ENCODE measurements around the gene DIPK2B.

Gene DIPK2B

DNA sequence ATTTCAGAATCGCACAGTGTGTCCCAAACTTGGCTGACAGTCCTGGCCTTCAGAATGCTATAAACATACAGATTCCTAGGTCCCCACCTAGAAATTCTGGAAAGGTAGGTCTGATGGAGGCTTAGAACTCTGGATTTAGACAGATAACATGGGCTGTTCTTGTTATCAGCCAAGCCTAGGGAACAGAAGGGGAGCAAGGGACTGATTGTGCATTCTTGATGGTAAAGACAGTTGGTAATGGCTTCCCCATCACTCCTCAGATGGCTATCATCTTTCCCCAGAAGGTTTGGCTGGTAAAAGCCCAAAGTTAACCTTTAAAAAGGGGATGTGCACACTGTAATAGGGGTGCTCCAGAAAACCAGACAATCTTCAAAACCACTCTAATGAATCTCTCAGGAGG, 35.7 kb downstream of the DIPK2B start:
- H3K27me3 ChIP-seq (ENCODE audit: insufficient read depth, low read length, poor library complexity): no peaks in the 10 kb centered on the region
- no peaks in the 10 kb centered on the region for H4K20me1 ChIP-seq (ENCODE audit: insufficient read depth, low read length)
- H3K79me2 ChIP-seq (ENCODE audit: insufficient read depth, low read length): no peaks in the 10 kb centered on the region
- no peak overlapping the region for H2AFZ ChIP-seq (ENCODE audit: low read depth, low read length)
- DNase-seq (no peak), ATAC-seq (ENCODE audit: insufficient read depth, low read depth) (no peak)
- H3K4me2 ChIP-seq (ENCODE audit: insufficient read depth, low read length): no peak overlapping the region
- no peak overlapping the region for H3K27ac ChIP-seq (ENCODE audit: low read length)
- no peak overlapping the region for H3K9ac ChIP-seq (ENCODE audit: low read depth, low read length)
- no peaks in the 10 kb centered on the region for H3K9me3 ChIP-seq (ENCODE audit: insufficient read depth, low read length, severe bottlenecking)
- H3K36me3 ChIP-seq (ENCODE audit: insufficient read depth, low read length): no peaks in the 10 kb centered on the region
- no peak overlapping the region for H3K4me3 ChIP-seq (ENCODE audit: low read depth in 1 of 2, low read length in 2 of 2)
- no peaks in the 10 kb centered on the region for H3K4me1 ChIP-seq (ENCODE audit: insufficient read depth, low read length)
- TF ChIP-seq, protein P1, sequence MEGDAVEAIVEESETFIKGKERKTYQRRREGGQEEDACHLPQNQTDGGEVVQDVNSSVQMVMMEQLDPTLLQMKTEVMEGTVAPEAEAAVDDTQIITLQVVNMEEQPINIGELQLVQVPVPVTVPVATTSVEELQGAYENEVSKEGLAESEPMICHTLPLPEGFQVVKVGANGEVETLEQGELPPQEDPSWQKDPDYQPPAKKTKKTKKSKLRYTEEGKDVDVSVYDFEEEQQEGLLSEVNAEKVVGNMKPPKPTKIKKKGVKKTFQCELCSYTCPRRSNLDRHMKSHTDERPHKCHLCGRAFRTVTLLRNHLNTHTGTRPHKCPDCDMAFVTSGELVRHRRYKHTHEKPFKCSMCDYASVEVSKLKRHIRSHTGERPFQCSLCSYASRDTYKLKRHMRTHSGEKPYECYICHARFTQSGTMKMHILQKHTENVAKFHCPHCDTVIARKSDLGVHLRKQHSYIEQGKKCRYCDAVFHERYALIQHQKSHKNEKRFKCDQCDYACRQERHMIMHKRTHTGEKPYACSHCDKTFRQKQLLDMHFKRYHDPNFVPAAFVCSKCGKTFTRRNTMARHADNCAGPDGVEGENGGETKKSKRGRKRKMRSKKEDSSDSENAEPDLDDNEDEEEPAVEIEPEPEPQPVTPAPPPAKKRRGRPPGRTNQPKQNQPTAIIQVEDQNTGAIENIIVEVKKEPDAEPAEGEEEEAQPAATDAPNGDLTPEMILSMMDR (IDR thresholded peaks at IDR 0.05; ENCODE audit: borderline replicate concordance, extremely low read depth, low read length, poor library complexity, severe bottlenecking): no peak
- TF ChIP-seq EZH2 (IDR thresholded peaks at IDR 0.05; ENCODE audit: borderline replicate concordance, low read depth, low read length, severe bottlenecking): no peak

DNA sequence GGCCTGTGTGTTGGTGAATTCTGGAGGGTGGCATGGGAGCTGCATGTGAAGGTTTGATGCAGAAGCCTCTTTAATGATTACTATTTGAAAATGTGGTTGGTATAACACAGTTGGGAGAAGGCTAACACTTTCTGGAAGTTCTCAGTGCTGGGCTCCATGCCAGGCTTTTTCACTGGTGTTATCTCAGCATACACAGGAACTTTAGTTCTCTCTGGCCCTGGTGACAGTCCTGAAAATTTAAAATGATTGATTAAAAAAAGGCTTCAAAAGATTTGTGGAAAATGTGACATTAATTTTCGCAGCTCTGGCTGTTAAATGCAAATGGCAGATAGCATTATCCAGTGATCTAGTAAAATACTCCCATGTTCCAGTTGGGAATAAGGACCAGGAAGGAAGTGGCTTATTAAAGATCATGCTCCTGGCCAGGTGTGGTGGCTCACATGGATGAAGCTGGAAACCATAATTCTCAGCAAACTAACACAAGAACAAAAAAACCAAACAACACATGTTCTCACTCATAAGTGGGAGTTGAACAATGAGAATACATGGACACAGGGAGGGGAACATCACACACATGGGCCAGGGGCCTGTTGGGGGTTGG, 36.6 kb downstream of the DIPK2B start:
- H3K27ac ChIP-seq (ENCODE audit: low read length): no peak overlapping the region
- H3K79me2 ChIP-seq (ENCODE audit: insufficient read depth, low read length): no peaks in the 10 kb centered on the region
- no peak overlapping the region for H3K9ac ChIP-seq (ENCODE audit: low read depth, low read length)
- DNase-seq (no peak), ATAC-seq (ENCODE audit: insufficient read depth, low read depth) (no peak)
- no peak overlapping the region for H2AFZ ChIP-seq (ENCODE audit: low read depth, low read length)
- TF ChIP-seq, protein P1 (IDR thresholded peaks at IDR 0.05; ENCODE audit: borderline replicate concordance, extremely low read depth, low read length, poor library complexity, severe bottlenecking): no peak
- no peak for TF ChIP-seq EZH2 (IDR thresholded peaks at IDR 0.05; ENCODE audit: borderline replicate concordance, low read depth, low read length, severe bottlenecking)
- no peak overlapping the region for H3K4me3 ChIP-seq (ENCODE audit: low read depth in 1 of 2, low read length in 2 of 2)
- H3K27me3 ChIP-seq (ENCODE audit: insufficient read depth, low read length, poor library complexity): no peaks in the 10 kb centered on the region
- no peaks in the 10 kb centered on the region for H3K36me3 ChIP-seq (ENCODE audit: insufficient read depth, low read length)
- no peaks in the 10 kb centered on the region for H4K20me1 ChIP-seq (ENCODE audit: insufficient read depth, low read length)
- H3K9me3 ChIP-seq (ENCODE audit: insufficient read depth, low read length, severe bottlenecking): no peaks in the 10 kb centered on the region
- H3K4me1 ChIP-seq (ENCODE audit: insufficient read depth, low read length): no peaks in the 10 kb centered on the region
- no peak overlapping the region for H3K4me2 ChIP-seq (ENCODE audit: insufficient read depth, low read length)

DNA sequence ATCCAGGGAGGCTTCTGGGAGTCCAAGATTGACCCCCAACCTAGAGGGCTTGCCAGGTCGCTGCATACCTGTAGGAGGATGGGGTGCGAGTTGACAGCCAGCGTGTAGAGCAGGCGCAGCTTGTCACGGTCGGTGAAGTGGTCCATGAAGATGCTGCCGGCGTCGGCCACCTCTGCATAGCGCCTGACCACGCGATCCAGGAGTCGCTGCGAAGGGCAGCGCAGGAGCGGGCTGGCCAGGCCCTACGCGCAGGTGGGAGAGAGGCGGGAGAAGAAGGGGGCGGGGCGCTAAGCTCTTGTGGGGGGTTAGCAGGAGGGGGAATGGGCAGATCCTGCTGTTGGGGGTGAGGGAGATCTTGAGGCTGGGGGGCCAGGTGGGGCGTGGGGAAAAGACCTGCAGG, 43.0 kb downstream of the DIPK2B start:
- H3K27ac ChIP-seq (ENCODE audit: low read length): no peak overlapping the region
- no peaks in the 10 kb centered on the region for H3K27me3 ChIP-seq (ENCODE audit: insufficient read depth, low read length, poor library complexity)
- no peak overlapping the region for H2AFZ ChIP-seq (ENCODE audit: low read depth, low read length)
- H3K9me3 ChIP-seq (ENCODE audit: insufficient read depth, low read length, severe bottlenecking): no peaks in the 10 kb centered on the region
- no peak overlapping the region for H3K4me3 ChIP-seq (ENCODE audit: low read depth in 1 of 2, low read length in 2 of 2)
- ATAC-seq (ENCODE audit: insufficient read depth, low read depth) (no peak), DNase-seq (no peak)
- no peak for TF ChIP-seq EZH2 (IDR thresholded peaks at IDR 0.05; ENCODE audit: borderline replicate concordance, low read depth, low read length, severe bottlenecking)
- TF ChIP-seq, protein P1 (IDR thresholded peaks at IDR 0.05; ENCODE audit: borderline replicate concordance, extremely low read depth, low read length, poor library complexity, severe bottlenecking): no peak
- no peak overlapping the region for H3K9ac ChIP-seq (ENCODE audit: low read depth, low read length)
- no peaks in the 10 kb centered on the region for H4K20me1 ChIP-seq (ENCODE audit: insufficient read depth, low read length)
- no peaks in the 10 kb centered on the region for H3K79me2 ChIP-seq (ENCODE audit: insufficient read depth, low read length)
- no peaks in the 10 kb centered on the region for H3K4me1 ChIP-seq (ENCODE audit: insufficient read depth, low read length)
- H3K36me3 ChIP-seq (ENCODE audit: insufficient read depth, low read length): no peaks in the 10 kb centered on the region
- no peak overlapping the region for H3K4me2 ChIP-seq (ENCODE audit: insufficient read depth, low read length)

Measured in DND-41 (cell line).